HEK293 (cell line): ENCODE results near the gene MAGI2.

ENCODE experiments used
- CTCF ChIP-seq: fragments of 450-650 bp; formaldehyde crosslinking; IDR thresholded peaks from 2 replicates; pipeline ENCODE4 v1.5.1; 2016; ENCODE audit warnings: missing biosample characterization, missing genetic modification characterization
- KLF1 ChIP-seq: fragments of 450-650 bp; formaldehyde crosslinking; IDR thresholded peaks from 2 replicates; pipeline ENCODE4 v1.5.1; 2016; ENCODE audit warnings: missing biosample characterization, missing genetic modification characterization
- TRIM28 ChIP-seq: IDR thresholded peaks from 2 replicates; pipeline ENCODE4 v1.6.1; 2011; ENCODE audit warnings: low read length, control low read depth, borderline replicate concordance
- ZNF121 ChIP-seq: fragments of 450-650 bp; formaldehyde crosslinking; IDR thresholded peaks from 2 replicates; pipeline ENCODE4 v1.5.1; 2016; ENCODE audit warnings: missing biosample characterization, missing genetic modification characterization

GRCh38 chr7:78118470-78118869 is 1335.0 kb downstream of the MAGI2 start:
- TF ChIP-seq TRIM28 (no peak), CTCF (tag by site-specific recombination) (no peak), KLF1 (no peak), ZNF121 (tag by site-specific recombination) (no peak)
